Measurements from ENCODE around the gene CHCHD6. TPM values are rescaled to one million over a fixed set of nuclear protein-coding genes. Genes with fewer than 3 reads are reported as not detected.

Gene CHCHD6
- total RNA-seq, 1 donor from 2014 or later, result 28.5 TPM

Other genes starting within 250 kb of the CHCHD6 start
- gene ZXDC, start 228.3 kb upstream of the CHCHD6 start, total RNA-seq, result 26.8 TPM
- gene UROC1, start 186.5 kb upstream of the CHCHD6 start, total RNA-seq, result not detected
- gene CHST13, start 180.1 kb upstream of the CHCHD6 start, total RNA-seq, result not detected
- gene C3orf22, start 145.3 kb upstream of the CHCHD6 start, total RNA-seq, result not detected
- gene TXNRD3, start 49.1 kb upstream of the CHCHD6 start, total RNA-seq, result 7.9 TPM

All from temporal lobe (tissue), 1 donor.